GM21515 (cell line): ENCODE measurements around the gene ANGEL2.
A peak's percentile ranks its signal among the peaks of the same experiment; 100 is the strongest.
"Not testable (repeated sequence)": the region's sequence is repeated elsewhere in the genome, so short reads cannot be mapped to it uniquely, and the experiment has no call there.

Experiments used
- ATAC-seq: cut with Tn5 transposase; IDR thresholded peaks from one replicate; pipeline ENCODE4 v1.9.1; 2021; ENCODE audit not compliant: unreplicated experiment

The ANGEL2 gene

GRCh38 chr1:213020016-213020415 is 4.3 kb upstream of the ANGEL2 start:
- no peak for ATAC-seq

- ATAC-seq: no peak
These were observed 3.8 kb upstream of the ANGEL2 start for GRCh38 chr1:213019450-213019849.

GRCh38 chr1:213017447-213018273 is 2.0 kb upstream of the ANGEL2 start:
- no peak for ATAC-seq

GRCh38 chr1:213014642-213015041 is 1.0 kb downstream of the ANGEL2 start:
- ATAC-seq: no peak

DNA sequence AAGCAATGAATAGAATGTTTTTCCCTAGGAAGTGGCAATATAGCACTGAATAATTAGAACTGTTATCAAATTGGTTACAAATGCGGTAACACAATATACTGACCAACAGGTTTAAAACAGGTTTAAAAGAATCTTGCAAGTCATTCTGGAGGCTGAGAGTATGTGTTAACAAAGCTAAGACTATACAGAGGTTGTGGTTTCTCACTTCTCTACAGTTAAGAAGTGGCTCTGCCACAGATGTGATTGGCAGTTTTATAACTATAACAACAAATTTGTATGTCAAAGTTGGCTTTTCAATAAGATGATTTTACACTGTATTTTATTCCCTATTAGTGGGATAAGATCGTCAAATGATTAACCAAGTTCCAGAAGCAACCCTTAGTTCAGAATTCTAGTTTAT is 7.1 kb downstream of the ANGEL2 start:
- ATAC-seq: peak; percentile 74

DNA sequence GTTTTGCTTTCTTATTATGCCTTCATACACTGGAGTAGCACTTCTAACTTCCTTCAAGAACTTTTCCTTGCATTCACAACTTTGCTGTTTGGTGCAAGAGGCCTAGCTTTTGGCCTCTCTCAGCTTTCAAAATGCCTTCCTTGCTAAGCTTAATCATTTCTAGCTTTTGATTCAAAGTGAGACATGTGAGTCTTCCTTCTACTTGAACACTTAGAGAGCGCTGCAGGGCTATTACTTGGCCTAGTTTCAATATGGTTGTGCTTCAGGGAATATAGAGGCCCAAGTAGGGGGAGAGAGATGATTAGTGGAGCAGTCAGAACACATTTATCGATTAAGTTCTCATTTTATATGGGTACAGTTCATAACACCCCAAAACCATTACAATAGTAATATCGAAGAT is 12.4 kb downstream of the ANGEL2 start:
- no peak for ATAC-seq

- no peak for ATAC-seq
These were observed 20.7 kb downstream of the ANGEL2 start for GRCh38 chr1:212994926-212995325.

DNA sequence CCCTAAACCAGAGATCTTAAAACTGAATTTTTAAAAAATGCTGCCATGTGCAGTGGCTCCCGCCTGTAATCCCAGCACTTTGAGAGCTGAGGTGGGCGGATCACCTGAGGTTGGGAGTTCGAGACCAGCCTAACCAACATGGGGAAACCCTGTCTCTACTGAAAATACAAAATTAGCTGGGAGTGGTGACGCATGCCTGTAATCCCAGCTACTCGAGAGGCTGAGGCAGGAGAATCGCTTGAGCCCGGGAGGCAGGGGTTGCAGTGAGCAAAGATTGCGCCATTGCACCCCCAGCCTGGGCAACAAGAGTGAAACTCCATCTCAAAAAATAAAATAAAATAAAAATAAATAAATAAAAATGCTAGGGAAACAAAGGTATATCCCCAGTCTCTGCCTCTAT is 21.7 kb downstream of the ANGEL2 start:
- ATAC-seq: not testable (repeated sequence)

GRCh38 chr1:212990276-212990675 is 25.4 kb downstream of the ANGEL2 start:
- no peak for ATAC-seq

DNA sequence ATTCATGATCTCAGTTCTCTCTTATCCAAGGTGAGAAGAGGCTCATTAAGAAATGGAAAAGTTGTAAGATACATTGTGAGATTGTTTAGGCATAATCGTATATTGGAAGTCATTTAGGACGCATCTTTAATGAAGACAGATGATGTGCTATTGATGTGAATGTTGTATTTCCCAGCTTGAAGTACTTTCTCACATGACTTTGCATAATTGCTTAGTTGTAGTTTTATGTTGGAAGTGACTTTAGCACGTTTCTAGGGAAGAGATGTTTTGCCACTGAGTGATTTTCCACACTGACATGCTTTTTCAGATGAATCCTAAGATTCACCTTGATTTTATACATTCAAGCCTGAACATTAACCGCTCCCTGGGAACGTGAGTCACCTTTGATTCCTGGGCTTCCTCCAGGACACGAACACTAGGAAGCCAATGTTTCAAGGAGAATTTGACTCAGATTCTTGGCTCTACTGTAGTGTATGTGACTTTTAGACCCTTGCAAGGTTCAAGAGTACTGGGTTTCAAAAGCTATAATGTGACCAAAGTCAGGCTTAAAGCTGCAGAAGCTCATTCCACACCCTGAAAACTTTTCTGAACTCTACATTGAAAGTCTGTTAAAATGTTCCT is 27.9 kb downstream of the ANGEL2 start:
- no peak for ATAC-seq

DNA sequence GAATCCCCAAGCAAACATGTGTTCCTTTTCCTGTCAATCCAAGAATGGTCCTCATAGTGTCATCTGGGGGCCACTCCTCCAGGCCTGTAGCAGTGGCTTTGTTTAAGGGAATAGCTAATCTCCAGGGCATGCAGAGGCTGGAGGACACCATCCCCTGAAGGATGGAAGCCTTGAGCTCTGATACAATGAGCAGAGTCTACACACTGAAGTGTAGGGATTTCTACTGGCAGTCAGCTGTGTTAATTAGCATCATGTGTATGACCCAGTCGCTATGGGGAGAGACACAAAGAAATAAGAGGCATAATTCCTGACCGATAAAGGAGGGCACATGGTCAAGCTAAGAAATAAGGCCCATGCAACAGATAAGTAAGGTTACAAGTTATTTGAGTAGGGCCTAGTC is 29.1 kb downstream of the ANGEL2 start:
- ATAC-seq: no peak

GRCh38 chr1:212984522-212985291 is 31.0 kb downstream of the ANGEL2 start:
- no peak for ATAC-seq

- ATAC-seq: no peak
These were observed 32.2 kb downstream of the ANGEL2 start for GRCh38 chr1:212983482-212983881.

DNA sequence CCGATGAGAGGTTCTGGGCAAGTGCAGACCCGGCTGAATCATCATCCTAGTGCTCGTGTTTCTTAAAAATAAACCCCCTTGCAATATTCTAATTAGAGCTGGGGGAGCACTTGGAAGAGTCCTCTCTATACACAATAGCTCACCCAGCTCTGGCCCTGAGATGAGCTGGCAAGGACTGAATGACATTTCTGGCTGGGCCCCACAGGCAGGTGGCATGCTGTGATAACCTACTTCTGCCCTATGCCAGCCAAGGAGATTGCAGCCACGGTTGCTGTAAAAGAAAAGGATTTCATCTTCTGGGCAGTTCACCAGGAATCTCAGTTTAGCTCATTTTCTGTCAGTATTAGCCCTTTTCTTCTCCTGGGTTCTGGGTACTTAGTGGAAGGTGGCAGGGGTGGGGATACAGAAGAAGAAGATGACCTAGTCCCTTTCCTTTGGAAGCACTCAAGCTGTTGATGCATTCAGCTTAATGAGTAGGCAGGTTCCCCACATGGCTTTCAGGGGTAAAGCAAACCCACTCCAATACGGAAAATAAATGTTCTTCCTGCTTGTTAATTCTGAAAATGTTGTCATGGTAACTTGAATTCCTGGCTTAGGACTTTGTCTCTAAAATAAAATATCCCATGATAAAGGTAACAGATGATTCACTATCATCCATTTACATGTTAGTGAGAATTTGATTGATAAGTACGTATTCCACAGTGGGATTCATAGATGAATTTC is 33.1 kb downstream of the ANGEL2 start:
- ATAC-seq: no peak

DNA sequence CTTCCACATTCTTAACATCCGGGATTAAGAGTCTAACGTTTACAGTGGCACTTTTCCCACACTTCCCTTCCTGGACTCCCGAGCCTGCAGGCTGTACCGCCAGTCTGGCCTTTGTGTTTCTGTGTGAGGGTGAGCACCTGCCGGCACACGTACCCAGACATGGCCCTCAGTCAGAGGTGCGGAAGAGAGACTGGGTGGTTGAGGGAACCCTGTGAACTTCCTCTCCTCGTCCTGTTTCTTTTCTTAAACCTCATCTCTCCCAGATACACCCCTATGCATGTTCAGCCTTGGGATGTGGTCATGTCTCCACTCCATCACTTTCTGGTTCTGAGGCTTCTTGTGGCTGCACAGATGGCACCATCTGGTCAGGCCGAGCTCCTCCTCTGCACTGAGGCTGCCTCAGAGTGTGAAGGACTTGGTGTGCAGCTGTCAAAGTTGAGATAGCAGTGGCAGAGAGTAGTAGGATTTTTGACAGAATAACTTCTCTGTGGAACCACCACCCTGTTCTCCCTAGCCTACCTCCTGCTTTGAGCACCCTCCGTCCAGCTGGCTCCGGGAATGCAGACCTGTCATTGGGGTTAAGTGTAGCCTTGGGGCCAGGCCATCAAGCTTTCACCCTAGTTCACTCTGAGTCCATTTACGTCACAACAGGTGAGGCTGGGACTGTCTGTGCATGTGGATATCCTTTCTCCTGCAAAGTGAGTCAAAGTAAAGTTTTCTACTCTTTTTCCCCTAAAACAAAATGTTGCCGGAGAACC is 33.9 kb downstream of the ANGEL2 start:
- peak; percentile 48 for ATAC-seq

GRCh38 chr1:212981025-212981495 is 34.6 kb downstream of the ANGEL2 start:
- no peak for ATAC-seq

- no peak for ATAC-seq
These were observed 35.4 kb downstream of the ANGEL2 start for GRCh38 chr1:212980123-212980785.

- peak; percentile 70 for ATAC-seq
These were observed 36.1 kb downstream of the ANGEL2 start for GRCh38 chr1:212979340-212980122.
